Retina (tissue), 1 donor: ENCODE measurements around the gene GPC3.
"Not testable (repeated sequence)": the region's sequence is repeated elsewhere in the genome, so short reads cannot be mapped to it uniquely, and the experiment has no call there.

Experiments used
- DNase-seq: peaks from one replicate; pipeline ENCODE4 v3.0.0-alpha.2; 2016

The GPC3 gene

DNA sequence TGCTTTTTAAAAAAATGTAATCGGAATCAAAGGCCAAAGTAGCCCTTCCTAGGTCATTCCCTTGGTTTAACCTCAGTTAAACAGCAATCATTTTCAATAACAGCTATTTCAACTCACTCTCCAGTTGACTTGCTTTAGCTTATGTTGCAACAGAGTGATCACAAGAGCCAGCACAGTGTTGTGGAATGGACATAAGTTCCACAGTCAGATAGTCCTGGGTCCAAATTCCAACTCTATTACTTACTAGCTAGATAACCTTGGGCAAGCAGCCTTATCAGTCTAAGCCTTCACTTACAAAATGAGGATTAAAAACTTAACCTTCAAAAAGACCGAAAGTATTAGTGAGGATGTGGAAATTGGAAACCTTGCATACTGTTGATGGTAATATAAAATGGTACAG lies 9.2 kb upstream of the GPC3 start:
- no peak for DNase-seq

- no peak for DNase-seq
These were observed 7.5 kb upstream of the GPC3 start for GRCh38 chrX:133992882-133993281.

- DNase-seq: no peak
These were observed 6.4 kb upstream of the GPC3 start for GRCh38 chrX:133991814-133992213.

- DNase-seq: not testable (repeated sequence)
These were observed 5.7 kb upstream of the GPC3 start for GRCh38 chrX:133991057-133991456.

GRCh38 chrX:133989993-133990392 lies 4.6 kb upstream of the GPC3 start:
- no peak for DNase-seq

GRCh38 chrX:133989490-133989889 lies 4.1 kb upstream of the GPC3 start:
- DNase-seq: no peak

- no peak for DNase-seq
These were observed 2.6 kb upstream of the GPC3 start for GRCh38 chrX:133988010-133988409.

DNA sequence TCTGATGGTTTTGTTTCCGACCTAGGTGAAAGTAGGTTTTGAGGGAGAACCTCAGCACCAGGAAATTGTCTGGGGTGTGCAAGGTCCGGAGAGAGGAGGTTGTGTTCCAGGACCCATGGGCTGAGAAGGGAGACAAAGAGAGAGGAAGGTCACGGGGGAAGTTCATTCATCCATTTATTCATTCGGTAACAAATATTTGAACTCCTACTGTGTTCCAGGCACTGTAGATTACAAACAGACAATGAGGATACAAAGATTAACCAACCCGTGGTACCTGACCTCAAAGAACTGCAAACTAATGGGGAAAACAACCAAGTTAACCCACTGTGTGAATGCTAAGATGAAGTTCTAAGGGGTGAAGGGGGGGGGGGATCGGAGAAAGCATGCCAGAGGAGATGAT lies 1.8 kb upstream of the GPC3 start:
- no peak for DNase-seq

- DNase-seq: peak; percentile 65
These were observed 731 bp upstream of the GPC3 start for GRCh38 chrX:133985967-133986683.

DNA sequence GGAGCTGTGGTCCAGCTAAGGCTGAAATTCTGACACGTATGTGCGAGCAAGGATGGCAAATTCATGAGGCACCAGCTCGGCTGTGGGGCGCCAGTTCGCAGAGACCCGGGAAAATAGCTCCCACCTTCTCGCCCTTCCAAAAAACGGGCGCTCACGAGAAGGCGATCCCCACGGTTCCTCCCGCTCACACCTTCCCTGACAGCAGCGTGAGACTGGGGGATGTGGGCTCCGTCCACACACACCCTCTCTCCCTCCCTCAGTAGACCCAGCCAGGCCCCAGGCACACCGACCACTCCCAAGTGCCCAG lies 584 bp downstream of the GPC3 start:
- DNase-seq: no peak

DNA sequence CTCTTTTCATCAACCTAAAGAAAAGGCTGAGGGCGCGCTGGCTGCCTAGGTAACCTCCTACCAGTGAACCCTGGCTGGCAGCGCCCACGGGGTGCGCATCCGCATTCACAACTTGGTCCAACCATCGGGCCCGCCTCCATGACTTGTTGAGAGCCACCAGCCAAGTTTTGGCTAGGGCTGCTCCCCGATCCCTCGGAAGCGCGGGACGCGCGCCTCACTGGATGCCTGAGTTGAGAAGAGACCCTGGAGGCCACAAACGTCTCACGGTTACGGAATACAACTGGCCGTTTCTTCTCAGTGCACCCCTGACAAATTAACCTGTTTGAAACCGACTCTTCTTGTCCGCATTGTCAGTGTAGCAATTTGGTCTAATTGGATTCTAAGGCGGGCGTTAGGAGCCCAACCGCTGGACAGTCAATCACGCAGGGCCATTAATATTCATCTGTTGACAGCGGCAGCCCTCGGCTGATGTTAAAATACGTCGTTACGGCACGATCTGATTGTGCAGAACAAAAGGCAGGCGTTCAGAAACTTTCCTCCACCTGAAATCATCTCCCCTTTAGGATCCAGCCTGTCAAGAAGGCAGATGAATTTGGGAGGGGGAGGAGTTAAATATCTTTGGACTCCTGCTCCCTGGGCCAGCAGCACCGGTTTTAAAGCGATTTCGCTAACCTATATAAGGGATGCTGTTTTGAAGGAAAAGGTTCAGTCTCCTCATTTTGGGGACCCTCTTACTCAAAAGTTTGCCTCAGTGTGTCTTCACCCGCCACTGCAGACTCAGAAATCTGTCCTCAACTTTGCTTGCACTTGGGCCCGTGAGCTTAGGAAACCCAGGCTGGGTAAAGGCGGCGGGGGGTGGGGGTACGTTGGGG lies 1.2 kb downstream of the GPC3 start:
- DNase-seq: peak; percentile 29

DNA sequence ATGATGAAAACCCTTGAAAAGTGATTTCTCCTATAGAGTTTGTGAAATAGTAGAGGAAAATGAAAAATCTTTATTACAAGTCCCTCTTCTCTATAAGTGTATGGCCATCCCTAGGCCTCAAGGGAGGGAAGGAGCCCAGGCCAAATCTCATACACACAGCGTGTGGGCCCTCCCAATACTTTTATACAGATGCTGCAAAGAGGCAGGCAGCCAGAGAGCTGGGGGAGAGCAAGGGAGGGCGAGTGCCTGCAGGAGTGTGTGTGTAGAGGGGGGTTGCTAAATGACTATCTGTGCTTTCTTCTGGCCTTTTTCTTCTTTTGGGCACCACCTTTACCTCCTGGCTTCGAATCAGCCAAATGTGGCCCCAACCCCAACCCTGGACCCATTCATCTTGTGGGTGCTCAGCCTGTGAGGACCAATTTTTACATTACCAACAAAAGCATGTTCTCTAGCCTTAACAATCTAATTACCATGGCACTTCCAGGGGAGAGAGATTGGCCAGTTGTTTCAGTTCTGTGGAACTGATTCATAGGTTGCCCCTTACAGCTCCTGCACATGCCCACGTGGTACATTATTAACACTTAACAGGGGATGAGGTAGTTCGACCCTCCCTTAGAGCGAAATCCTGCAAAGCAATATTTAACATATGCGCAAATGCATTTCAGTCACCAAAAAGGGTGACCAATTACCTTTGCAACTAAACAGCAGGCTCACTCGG lies 2.0 kb downstream of the GPC3 start:
- DNase-seq: no peak

DNA sequence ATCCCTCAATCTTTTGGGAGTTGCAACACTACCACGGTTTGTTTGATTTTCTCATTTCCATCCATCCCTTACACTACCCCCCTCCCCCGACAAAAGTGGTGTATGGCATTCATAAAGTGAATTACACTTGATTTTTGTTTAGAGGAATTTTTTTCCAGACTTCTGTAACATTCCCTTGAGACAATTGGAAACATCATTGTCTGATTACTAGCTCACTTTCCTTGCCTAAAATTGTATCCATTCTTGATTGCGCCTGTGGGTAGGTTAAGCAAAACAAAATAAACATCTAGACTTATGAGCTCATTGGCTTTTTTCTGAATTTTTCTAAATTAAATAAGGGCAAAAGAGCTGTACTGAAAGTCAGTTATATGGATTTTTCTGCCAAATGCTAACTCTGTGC lies 3.5 kb downstream of the GPC3 start:
- no peak for DNase-seq

- DNase-seq: no peak
These were observed 4.4 kb downstream of the GPC3 start for GRCh38 chrX:133980832-133981588.

DNA sequence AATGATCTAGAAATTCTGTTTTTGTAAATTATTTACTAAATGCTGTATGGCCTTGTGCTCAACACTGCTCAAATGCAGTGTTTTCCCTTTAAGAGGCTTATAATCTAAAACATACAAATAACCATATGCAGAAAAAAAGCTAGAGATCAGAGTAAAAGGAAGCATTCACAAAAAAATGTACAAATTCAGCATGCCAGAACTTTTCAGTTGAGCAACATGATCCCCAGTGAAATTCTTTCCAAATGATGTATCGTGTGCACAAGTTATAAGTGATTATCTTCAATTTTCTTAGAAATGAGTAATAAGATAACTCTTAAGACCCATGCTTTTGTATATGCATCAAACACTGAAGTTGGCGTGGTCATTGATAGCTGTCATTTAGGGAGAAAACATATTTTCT lies 5.0 kb downstream of the GPC3 start:
- no peak for DNase-seq

DNA sequence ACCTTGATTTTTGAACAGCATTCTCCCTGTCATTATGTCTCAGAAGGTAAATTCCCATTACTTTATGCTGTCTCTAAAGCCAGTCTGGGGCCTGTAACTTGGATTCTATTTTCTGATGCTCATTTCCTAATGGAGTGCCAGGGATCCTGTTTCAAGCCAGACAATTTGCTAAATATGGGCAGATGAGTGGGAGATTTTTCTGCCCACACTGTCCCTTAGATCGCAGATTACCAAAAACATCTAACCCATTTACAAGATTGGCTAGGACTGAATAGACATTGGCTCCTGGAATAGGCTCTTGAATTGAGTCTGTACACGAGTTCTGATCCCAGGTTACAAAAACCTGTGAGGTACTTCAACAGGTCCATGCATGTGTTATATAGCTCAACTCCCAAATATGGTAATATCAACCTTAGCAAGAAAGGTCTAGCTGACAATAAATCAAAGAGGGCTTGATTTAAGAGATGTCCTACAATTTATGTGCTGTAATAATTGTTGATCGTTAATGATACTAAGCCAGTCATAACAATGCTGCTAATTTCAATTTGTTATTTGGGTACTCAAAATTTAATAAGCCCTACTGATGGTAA lies 5.7 kb downstream of the GPC3 start:
- DNase-seq: no peak

DNA sequence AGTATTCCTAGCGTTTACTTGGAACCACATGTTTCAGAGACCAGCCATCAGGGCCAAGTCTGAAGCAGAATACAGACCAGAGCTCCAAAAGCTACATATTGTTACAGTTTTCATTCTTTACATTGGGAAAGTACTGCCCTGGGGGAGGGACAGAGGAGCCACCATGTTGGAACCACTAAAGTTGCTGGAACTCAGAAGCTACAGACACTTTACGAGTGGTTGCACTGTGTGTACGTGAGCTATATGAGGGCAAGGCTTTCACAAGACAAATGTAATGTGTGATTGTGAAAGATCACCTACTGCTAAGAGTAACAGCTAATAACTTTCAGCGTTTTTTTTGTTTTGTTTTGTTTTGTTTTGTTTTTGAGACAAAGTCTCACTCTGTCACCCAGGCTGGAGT lies 11.7 kb downstream of the GPC3 start:
- no peak for DNase-seq

- no peak for DNase-seq
These were observed 12.5 kb downstream of the GPC3 start for GRCh38 chrX:133972916-133973315.

GRCh38 chrX:133971586-133971985 lies 13.8 kb downstream of the GPC3 start:
- DNase-seq: no peak

DNA sequence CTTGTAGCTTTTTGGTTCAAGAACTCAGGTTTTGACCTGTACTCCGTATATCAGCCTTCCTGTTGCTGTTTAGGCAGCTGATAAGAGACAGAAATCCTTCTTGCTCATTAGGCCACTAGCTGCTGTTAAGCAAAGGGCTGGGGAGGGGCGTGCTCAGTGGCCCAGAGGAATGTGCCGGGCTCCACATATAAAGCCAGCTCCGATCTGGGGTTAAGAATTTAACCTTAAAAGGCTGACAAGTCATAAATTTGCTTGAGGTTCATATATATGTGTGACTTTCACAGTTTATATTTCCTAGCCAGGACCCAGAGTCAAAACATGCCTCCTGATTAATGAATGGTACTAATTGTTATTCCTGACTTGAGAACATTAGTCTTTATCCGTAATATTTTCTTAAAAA lies 15.3 kb downstream of the GPC3 start:
- no peak for DNase-seq

DNA sequence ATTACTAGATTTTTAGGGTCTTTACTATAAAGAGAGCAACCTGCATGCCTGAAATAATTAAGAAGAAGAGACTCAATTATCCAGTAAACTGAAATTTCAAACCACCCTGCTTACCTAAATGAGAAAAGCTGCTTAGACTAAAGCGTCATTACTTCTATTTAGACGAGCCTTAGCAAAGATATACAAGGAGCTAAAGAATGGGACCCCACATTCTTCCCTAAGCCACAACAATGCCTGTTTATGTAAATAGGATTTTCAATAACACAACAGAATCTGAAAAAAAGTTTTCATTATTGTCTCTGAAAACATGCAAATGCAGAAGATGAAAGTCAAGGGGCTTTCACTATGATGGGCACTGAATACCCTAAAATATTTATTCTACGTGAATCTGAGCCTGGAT lies 16.2 kb downstream of the GPC3 start:
- no peak for DNase-seq

- no peak for DNase-seq
These were observed 17.3 kb downstream of the GPC3 start for GRCh38 chrX:133968109-133968508.

DNA sequence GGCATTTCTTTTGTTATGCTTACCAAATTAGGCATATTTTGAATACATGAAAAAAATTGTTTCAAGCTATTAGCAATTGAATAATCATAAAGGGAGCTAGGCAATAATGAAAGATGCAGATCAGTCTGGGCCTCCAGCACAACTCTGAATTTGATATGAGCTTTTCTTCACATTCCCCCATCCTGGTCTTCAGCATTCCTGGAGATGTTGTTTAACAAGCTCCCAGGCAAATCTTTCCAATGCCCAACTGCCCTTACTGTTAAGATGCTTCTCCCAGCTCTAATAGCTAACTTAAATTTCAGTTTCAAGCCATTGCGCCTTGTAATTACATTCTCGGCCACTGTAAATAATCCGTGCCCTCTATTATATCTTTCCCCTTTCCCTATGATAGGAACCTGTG lies 19.2 kb downstream of the GPC3 start:
- DNase-seq: no peak
